ENCODE results near the gene OBP2A.
"Not testable (repeated sequence)": the region's sequence is repeated elsewhere in the genome, so short reads cannot be mapped to it uniquely, and the experiment has no call there.

The OBP2A gene, protein sequence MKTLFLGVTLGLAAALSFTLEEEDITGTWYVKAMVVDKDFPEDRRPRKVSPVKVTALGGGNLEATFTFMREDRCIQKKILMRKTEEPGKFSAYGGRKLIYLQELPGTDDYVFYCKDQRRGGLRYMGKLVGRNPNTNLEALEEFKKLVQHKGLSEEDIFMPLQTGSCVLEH

DNA sequence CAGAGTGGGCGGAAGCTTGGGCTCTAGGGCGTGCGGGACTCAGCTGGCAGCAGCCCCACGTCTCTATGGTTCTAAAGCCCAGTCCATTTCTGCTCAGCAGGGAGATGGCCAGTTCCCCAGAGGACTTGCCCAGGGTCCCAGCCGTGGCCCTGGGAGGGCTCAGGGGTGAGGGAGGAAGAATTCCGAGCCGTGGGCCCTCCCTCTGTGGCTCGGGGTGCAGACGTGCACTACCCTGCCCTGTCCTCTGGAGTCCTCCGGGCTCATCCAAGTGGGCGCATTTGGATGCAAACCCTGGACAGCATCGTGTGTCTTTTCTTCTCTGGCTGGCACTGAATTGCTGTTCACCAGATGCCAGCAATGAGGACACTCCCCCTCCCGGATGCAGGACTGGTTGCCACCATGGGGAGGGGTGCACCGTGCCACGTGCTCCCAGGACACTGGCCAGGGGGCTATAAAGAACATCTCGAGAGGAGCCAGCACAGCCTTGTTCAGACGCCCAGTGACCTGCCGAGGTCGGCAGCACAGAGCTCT is at the start of gene OBP2A:
TSS of gene OBP2A (plus strand) at position 481 of the 531 bp plus-strand sequence. CDS start 55 bp downstream, outside the sequence.
- not testable (repeated sequence) for DNase-seq

- no peak for DNase-seq
Observed at GRCh38 chr9:135498381-135499126, 47.4 kb upstream of the OBP2A start.

- peak; percentile 90 for DNase-seq
Observed at GRCh38 chr9:135499326-135500070, 46.4 kb upstream of the OBP2A start.

DNA sequence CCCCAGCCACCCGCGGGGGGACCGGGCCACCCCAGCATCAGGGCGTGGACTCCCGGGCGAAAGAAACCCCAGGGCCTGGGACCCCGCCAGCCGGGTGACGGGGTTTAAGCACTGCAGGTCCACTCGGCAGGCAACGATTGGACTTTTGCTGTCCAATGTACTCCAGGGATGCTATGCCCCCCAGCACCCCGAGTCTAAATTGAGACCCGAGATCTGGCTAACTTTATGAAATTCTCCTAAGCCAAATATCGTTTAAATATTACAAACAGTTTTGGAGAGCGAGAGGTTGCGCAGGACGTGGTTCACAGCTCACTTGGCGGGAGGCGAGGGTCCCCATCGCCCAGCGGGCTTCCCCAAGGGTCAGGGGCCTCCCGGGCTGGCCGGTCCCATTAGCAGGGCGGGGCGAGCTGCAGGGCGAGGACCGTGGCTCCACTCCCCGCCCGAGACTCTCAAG is 45.8 kb upstream of the OBP2A start:
- DNase-seq, result no peak

- DNase-seq, result peak; percentile 88
Observed at GRCh38 chr9:135500525-135501260, 45.2 kb upstream of the OBP2A start, which contains the start of gene MRPS2. Gene MRPS2, plus strand, starts transcription at chr9:135500682. Its CDS starts 29 bp downstream, at chr9:135500711.

GRCh38 chr9:135501261-135502167 is 44.4 kb upstream of the OBP2A start:
- DNase-seq, result no peak

- DNase-seq, result no peak
Observed at GRCh38 chr9:135502168-135502872, 43.6 kb upstream of the OBP2A start.

- DNase-seq, result no peak
Observed at GRCh38 chr9:135502873-135503321, 43.0 kb upstream of the OBP2A start.

- DNase-seq, result no peak
Observed at GRCh38 chr9:135503371-135504261, 42.3 kb upstream of the OBP2A start.

- peak; percentile 49 for DNase-seq
Observed at GRCh38 chr9:135504262-135505243, 41.4 kb upstream of the OBP2A start.

- DNase-seq, result no peak
Observed at GRCh38 chr9:135505406-135506187, 40.3 kb upstream of the OBP2A start.

- no peak for DNase-seq
Observed at GRCh38 chr9:135506327-135507103, 39.4 kb upstream of the OBP2A start.

DNA sequence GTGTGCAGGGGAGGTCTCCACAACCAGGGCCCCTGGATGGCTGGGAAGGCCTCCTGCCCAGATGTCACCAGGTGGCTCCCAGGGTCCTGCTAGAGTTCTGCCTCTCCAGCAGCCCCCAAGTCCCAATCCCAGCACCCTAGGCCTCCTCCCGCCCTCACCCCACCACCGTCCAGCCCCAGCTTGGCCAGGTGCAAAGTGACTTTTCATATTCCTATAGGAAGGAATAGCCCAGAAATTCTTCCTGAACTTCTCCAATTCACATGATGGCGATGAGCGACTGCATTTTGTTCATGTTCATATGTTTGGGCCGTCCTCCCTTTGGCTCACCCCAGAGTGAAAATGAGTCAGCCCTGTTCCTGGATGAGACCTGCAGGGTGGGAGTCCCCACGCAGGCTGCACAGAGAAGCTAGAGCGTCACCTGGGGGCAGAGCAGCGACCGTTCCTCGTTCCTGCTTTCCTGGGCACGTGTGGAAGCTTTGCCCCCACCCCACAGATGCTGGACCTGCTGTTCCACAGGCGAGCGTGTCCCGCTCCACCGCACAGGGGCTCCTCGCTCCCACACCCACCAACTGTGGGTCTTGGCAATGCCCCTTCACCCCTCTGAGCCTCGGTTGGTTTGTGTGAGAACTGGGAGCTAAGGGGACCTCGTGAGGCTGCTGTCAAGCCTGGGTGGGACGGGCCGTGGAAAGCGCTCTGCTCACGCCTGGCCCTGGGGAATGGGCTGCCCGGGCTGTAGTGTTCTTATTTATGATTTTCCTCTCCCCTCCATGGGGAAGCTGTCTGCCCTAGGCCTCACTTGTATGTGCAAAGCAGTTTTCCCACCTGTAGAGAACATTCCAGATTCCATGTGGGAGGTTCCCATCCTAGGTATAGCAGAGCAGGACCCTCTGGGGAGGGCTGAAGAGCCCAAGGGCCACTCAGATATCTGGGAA is 38.6 kb upstream of the OBP2A start:
- DNase-seq, result no peak

- no peak for DNase-seq
Observed at GRCh38 chr9:135508211-135508820, 37.6 kb upstream of the OBP2A start.

GRCh38 chr9:135509458-135509857 is 36.5 kb upstream of the OBP2A start:
- DNase-seq, result no peak

All from activated T-cell treated with anti-CD3 and anti-CD28 coated beads, Interleukin-2, amount 50 U/mL, for 1 hour (primary cell).